Caco-2 (cell line): ENCODE measurements around the gene TBRG4. TPM values are rescaled to one million over a fixed set of nuclear protein-coding genes. Genes with fewer than 3 reads are reported as not detected.

ENCODE experiments used
- BruUV-seq: library from RNA; stranded (reverse); fragments of 400-500 nt; replicated peaks from 2 replicates; lab custom pipeline; 2021; lab: Mats Ljungman, UMichigan
- CTCF ChIA-PET: fragments of 300-600 bp; sonication (Branson Sonifier 250); formaldehyde crosslinking; loops from one replicate; lab custom pipeline; 2022; ENCODE audit warnings: antibody characterized with exemption; lab: Charles Lee
- POLR2A ChIA-PET: fragments of 300-600 bp; sonication (Branson Sonifier 250); formaldehyde crosslinking; loops from one replicate; lab custom pipeline; 2022; ENCODE audit warnings: antibody characterized with exemption; lab: Charles Lee
- DNase-seq, 2 experiments: peaks; one replicate each; pipeline versions ENCODE4 v3.0.0 to v3.0.0-alpha.2; 2020 to 2022
- H3K27me3 ChIP-seq: replicated peaks from 2 replicates; pipeline ENCODE4 v1.6.0; 2011; ENCODE audit warnings: low read length; ENCODE audit not compliant: control insufficient read depth, insufficient read depth
- H3K36me3 ChIP-seq: 2 replicates; pipeline ENCODE4 v1.5.1; 2011; ENCODE audit warnings: low read length; ENCODE audit not compliant: control insufficient read depth, insufficient read depth
- H3K4me1 ChIP-seq: fragments of 250-450 bp; sonication (Bioruptor Pico); 2 replicates; pipeline ENCODE4 v1.5.1; 2020; ENCODE audit warnings: mild to moderate bottlenecking
- H3K4me3 ChIP-seq: 2 replicates; pipeline ENCODE4 v1.5.1; 2011; ENCODE audit warnings: low read depth, mild to moderate bottlenecking, control low read depth, low read length
- H3K9me3 ChIP-seq: fragments of 250-450 bp; sonication (Bioruptor Pico); 2 replicates; pipeline ENCODE4 v1.5.1; 2020; ENCODE audit warnings: mild to moderate bottlenecking, moderate library complexity
- H3K27ac Mint-ChIP-seq: one replicate; pipeline ENCODE4 v1.8.0; 2022; ENCODE audit warnings: mixed read lengths; ENCODE audit not compliant: unreplicated experiment
- H3K27me3 Mint-ChIP-seq: one replicate; pipeline ENCODE4 v1.8.0; 2022; ENCODE audit warnings: mixed read lengths; ENCODE audit not compliant: insufficient read depth, unreplicated experiment
- H3K36me3 Mint-ChIP-seq: one replicate; pipeline ENCODE4 v1.8.0; 2022; ENCODE audit warnings: mild to moderate bottlenecking, mixed read lengths; ENCODE audit not compliant: insufficient read depth, unreplicated experiment
- H3K4me1 Mint-ChIP-seq: one replicate; pipeline ENCODE4 v1.8.0; 2022; ENCODE audit warnings: low read depth, mixed read lengths; ENCODE audit not compliant: unreplicated experiment
- H3K4me3 Mint-ChIP-seq: one replicate; pipeline ENCODE4 v1.8.0; 2022; ENCODE audit warnings: mild to moderate bottlenecking, moderate library complexity, mixed read lengths; ENCODE audit not compliant: unreplicated experiment
- H3K9me3 Mint-ChIP-seq: one replicate; pipeline ENCODE4 v1.8.0; 2022; ENCODE audit warnings: mixed read lengths; ENCODE audit not compliant: unreplicated experiment
- intact Hi-C: fragments of 100-400 bp; cut with micrococcal nuclease; formaldehyde crosslinking; loops from one replicate; pipeline ENCODE4 v1.10.0; 2022; ENCODE audit not compliant: unreplicated experiment
- total RNA-seq: library from RNA; stranded (reverse); gene quantifications from 2 replicates; pipeline ENCODE4 v1.2.3, GENCODE V29; 2022
- TF ChIP-seq, protein P1 (sequence below), 2 experiments: fragments of 200-600 bp in 1 of 2; IDR thresholded peaks; 1 replicate in 1 of 2; 2 replicates in 1 of 2; pipeline versions ENCODE4 v1.5.1 to v1.8.0; 2011 to 2022; ENCODE audit warnings: antibody characterized with exemption in 1 of 2, control low read depth in 1 of 2, inconsistent platforms in 1 of 2, low read depth in 1 of 2, low read length in 1 of 2, mild to moderate bottlenecking in 1 of 2, moderate library complexity in 1 of 2; ENCODE audit not compliant: insufficient read depth in 1 of 2, severe bottlenecking in 1 of 2, unreplicated experiment in 1 of 2

The TBRG4 gene
- total RNA-seq, 1 experiment from 2014 or later = 116 TPM

GRCh38 chr7:45132708-45133320, 21.3 kb upstream of the TBRG4 start:
- no TSS peak for BruUV-seq
- intact Hi-C loops = no loop called here
- H3K27ac Mint-ChIP-seq = no peak overlapping the region

DNA sequence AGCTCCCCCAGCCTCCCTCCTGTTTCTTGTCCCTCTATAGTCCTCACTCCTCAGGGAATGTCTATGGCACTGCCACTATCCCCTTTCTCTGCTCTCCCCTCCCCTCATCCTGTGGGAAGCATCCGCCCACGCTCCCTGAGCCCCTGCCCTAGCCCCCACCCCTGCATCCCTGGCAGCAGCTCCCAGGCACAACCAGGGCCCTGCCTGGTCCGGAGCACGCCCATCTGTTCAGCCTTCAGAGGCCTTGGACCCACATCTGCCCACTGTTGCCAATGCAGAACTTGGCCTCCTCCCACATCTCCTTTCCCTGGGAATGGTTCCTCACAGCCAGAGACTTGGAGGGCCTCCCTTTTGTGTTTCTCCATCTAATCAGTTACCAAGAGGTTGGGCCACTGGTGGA, 20.4 kb upstream of the TBRG4 start:
- no peak for DNase-seq
- TF ChIP-seq, protein P1, sequence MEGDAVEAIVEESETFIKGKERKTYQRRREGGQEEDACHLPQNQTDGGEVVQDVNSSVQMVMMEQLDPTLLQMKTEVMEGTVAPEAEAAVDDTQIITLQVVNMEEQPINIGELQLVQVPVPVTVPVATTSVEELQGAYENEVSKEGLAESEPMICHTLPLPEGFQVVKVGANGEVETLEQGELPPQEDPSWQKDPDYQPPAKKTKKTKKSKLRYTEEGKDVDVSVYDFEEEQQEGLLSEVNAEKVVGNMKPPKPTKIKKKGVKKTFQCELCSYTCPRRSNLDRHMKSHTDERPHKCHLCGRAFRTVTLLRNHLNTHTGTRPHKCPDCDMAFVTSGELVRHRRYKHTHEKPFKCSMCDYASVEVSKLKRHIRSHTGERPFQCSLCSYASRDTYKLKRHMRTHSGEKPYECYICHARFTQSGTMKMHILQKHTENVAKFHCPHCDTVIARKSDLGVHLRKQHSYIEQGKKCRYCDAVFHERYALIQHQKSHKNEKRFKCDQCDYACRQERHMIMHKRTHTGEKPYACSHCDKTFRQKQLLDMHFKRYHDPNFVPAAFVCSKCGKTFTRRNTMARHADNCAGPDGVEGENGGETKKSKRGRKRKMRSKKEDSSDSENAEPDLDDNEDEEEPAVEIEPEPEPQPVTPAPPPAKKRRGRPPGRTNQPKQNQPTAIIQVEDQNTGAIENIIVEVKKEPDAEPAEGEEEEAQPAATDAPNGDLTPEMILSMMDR (IDR thresholded peaks at IDR 0.05; ENCODE audit: insufficient read depth in 1 of 2, low read depth in 1 of 2, low read length in 1 of 2, severe bottlenecking in 1 of 2, unreplicated experiment in 1 of 2) = no peak
- H3K27ac Mint-ChIP-seq = no peak overlapping the region
- no peaks in the 10 kb centered on the region for H3K9me3 ChIP-seq
- POLR2A ChIA-PET = no interaction called here
- CTCF ChIA-PET = no interaction called here
- H3K36me3 Mint-ChIP-seq = no peaks in the 10 kb centered on the region
- H3K4me1 Mint-ChIP-seq = no peaks in the 10 kb centered on the region
- intact Hi-C loops = no loop called here
- no TSS peak for BruUV-seq
- H3K4me1 ChIP-seq = no peaks in the 10 kb centered on the region
- H3K27me3 Mint-ChIP-seq = peaks cover 12% of the 10 kb centered on the region
- H3K4me3 Mint-ChIP-seq = no peak overlapping the region
- H3K27me3 ChIP-seq = no peaks in the 10 kb centered on the region
- no peaks in the 10 kb centered on the region for H3K9me3 Mint-ChIP-seq
- H3K36me3 ChIP-seq = no peaks in the 10 kb centered on the region
- H3K4me3 ChIP-seq = no peak overlapping the region

More at GRCh38 chr7:45132708-45133320, 21.3 kb upstream of the TBRG4 start:
- no peaks in the 10 kb centered on the region for H3K36me3 Mint-ChIP-seq
- Histone ChIP-seq H3K9me3 (no peaks in the 10 kb centered on the region), H3K27me3 (no peaks in the 10 kb centered on the region), H3K4me1 (no peaks in the 10 kb centered on the region), H3K36me3 (no peaks in the 10 kb centered on the region), H3K4me3 (no peak overlapping the region)
- H3K27me3 Mint-ChIP-seq = peaks cover 14% of the 10 kb centered on the region
- no peak overlapping the region for H3K4me3 Mint-ChIP-seq
- no peaks in the 10 kb centered on the region for H3K4me1 Mint-ChIP-seq
- TF ChIP-seq, protein P1 (IDR thresholded peaks at IDR 0.05; ENCODE audit: insufficient read depth in 1 of 2, low read depth in 1 of 2, low read length in 1 of 2, severe bottlenecking in 1 of 2, unreplicated experiment in 1 of 2) = no peak
- ChIA-PET CTCF (no interaction called here), POLR2A (no interaction called here)
- H3K9me3 Mint-ChIP-seq = no peaks in the 10 kb centered on the region
- no peak for DNase-seq

DNA sequence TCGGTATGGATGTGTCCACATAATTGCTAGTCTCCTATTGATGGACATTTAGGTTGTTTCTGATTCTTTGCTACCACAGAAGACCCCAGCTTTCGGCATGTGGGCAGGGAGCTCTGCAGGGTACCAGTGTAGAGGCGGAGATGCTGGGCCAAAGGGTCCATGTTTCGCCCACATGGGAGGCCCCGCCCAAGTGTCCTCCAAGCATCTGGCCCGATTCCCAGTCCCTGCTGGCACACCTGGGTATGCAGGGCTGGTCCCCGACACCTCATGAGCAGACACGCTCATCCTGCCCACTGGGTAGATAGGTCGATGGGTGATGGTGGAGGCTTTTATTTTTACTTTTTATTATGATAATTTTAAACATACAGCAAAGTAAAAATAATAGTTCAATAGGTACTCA, 19.4 kb upstream of the TBRG4 start:
- CTCF ChIA-PET = no interaction called here
- H3K4me3 Mint-ChIP-seq = no peak overlapping the region
- Histone ChIP-seq H3K36me3 (no peaks in the 10 kb centered on the region), H3K9me3 (no peaks in the 10 kb centered on the region), H3K27me3 (no peaks in the 10 kb centered on the region), H3K4me1 (no peaks in the 10 kb centered on the region), H3K4me3 (no peak overlapping the region)
- H3K36me3 Mint-ChIP-seq = no peaks in the 10 kb centered on the region
- POLR2A ChIA-PET = no interaction called here
- TF ChIP-seq, protein P1 (IDR thresholded peaks at IDR 0.05; ENCODE audit: insufficient read depth in 1 of 2, low read depth in 1 of 2, low read length in 1 of 2, severe bottlenecking in 1 of 2, unreplicated experiment in 1 of 2) = no peak
- H3K4me1 Mint-ChIP-seq = no peaks in the 10 kb centered on the region
- DNase-seq = no peak
- H3K27ac Mint-ChIP-seq = no peak overlapping the region
- intact Hi-C loops = no loop called here
- no TSS peak for BruUV-seq
- peaks cover 12% of the 10 kb centered on the region for H3K27me3 Mint-ChIP-seq
- no peaks in the 10 kb centered on the region for H3K9me3 Mint-ChIP-seq
